GM21515 (cell line): ENCODE results near the gene CASP12.

ENCODE experiments used
- ATAC-seq: cut with Tn5 transposase; IDR thresholded peaks from one replicate; pipeline ENCODE4 v1.9.1; 2021; ENCODE audit not compliant: unreplicated experiment

Gene CASP12

GRCh38 chr11:104841185-104841584 lies 57.1 kb downstream of the CASP12 start:
- ATAC-seq, result no peak

- no peak for ATAC-seq
These were observed 60.2 kb downstream of the CASP12 start for GRCh38 chr11:104837969-104838639.

- ATAC-seq, result no peak
These were observed 61.6 kb downstream of the CASP12 start for GRCh38 chr11:104836691-104837090.
